ENCODE measurements around the gene FHIT. TPM values are rescaled to one million over a fixed set of nuclear protein-coding genes. Genes with fewer than 3 reads are reported as not detected.
A peak's percentile ranks its signal among the peaks of the same experiment; 100 is the strongest.

Gene FHIT
- total and polyA plus RNA-seq, 2 donors from 2014 or later: 20.2 to 61.2 TPM

DNA sequence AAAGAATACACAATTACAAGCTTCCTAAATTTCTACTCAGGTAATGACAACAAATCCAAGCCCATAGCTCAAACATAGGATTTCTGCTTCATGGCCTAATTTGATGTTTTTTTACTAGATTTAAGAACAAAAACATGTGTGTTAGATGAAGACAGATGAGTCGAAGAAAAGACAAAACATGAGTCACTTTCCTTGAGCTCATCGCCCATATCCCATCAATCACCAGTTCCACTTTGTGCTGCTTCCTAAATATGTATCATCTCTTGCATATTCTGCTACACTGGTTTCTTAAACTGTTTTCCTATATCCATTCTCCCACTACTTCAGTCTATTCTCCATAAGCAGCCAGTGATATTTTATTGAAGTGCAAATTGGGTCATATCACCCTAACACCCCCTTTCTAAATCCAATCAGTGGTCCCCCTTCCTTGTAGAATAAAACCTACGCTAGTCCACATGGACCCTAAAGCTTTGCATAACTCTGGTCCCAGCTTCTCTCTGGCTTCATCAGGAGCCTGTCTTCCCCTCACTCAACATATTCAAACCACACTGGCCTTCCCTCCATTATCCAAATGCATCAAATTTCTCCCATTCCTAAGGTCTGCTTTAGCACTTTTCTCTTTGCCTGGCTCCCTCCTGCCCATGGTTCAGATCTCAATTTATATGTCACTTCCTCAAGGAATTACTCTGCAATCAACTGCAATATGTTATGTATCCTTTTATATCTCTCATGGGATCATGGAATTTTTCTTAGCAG lies 1033.9 kb downstream of the FHIT start:
- Histone ChIP-seq H3K4me1 (ENCODE audit: control insufficient read depth in 2 of 3, insufficient read depth in 2 of 3, low read depth in 1 of 3, low read length in 3 of 3) (no peaks in the 10 kb centered on the region), H3K36me3 (ENCODE audit: control insufficient read depth in 2 of 3, insufficient read depth in 3 of 3, low read length in 3 of 3) (no peaks in the 10 kb centered on the region), H3K9ac (ENCODE audit: low read length in 3 of 3) (no peak overlapping the region), H3K9me3 (ENCODE audit: control insufficient read depth in 2 of 3, insufficient read depth in 1 of 3, low read length in 3 of 3) (no peaks in the 10 kb centered on the region), H3K27me3 (ENCODE audit: control insufficient read depth, insufficient read depth, low read length) (no peaks in the 10 kb centered on the region), H3K27ac (ENCODE audit: low read depth in 2 of 2, low read length in 2 of 2) (no peak overlapping the region), H3K4me3 (ENCODE audit: low read length in 3 of 3) (no peak overlapping the region)
- intact Hi-C loops (cut with DNase I): no loop called here
- FAIRE-seq: no peak
- TF ChIP-seq, protein P1, sequence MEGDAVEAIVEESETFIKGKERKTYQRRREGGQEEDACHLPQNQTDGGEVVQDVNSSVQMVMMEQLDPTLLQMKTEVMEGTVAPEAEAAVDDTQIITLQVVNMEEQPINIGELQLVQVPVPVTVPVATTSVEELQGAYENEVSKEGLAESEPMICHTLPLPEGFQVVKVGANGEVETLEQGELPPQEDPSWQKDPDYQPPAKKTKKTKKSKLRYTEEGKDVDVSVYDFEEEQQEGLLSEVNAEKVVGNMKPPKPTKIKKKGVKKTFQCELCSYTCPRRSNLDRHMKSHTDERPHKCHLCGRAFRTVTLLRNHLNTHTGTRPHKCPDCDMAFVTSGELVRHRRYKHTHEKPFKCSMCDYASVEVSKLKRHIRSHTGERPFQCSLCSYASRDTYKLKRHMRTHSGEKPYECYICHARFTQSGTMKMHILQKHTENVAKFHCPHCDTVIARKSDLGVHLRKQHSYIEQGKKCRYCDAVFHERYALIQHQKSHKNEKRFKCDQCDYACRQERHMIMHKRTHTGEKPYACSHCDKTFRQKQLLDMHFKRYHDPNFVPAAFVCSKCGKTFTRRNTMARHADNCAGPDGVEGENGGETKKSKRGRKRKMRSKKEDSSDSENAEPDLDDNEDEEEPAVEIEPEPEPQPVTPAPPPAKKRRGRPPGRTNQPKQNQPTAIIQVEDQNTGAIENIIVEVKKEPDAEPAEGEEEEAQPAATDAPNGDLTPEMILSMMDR (IDR thresholded peaks at IDR 0.05; ENCODE audit: borderline replicate concordance, extremely low read depth, insufficient read depth): no peak
- DNase-seq: peak in 1 of 5 donors; percentile 7

DNA sequence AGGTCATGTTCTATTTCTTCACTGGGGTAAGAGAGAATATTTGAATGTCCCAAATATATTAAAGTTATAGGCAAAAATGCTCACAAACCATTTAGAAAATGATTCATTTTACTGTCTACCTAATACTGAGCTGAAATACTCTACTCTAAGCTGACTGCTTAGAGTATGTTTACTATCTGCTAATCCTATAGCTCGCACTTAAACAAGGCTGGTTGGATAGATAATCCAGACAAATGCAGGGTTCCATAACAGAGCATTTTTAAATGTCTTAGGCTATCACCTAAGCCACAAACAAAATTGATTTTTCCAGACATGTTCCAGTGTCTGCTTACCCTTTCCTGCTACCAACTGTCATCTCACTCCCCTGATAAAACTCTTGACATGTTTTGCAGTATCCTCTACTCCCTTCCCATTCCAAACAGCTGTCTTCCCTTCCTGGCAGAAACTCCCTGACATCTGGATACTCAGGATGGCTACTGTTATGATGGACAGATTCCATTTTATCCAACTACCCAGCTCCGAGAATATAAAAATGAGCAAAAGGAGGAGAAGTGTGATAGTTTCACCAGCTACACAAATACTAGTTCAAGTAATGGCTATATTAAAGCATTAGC lies 1034.7 kb downstream of the FHIT start:
- no peak overlapping the region for H3K27ac ChIP-seq (ENCODE audit: low read depth in 2 of 2, low read length in 2 of 2)
- H3K9me3 ChIP-seq (ENCODE audit: control insufficient read depth in 2 of 3, insufficient read depth in 1 of 3, low read length in 3 of 3): no peaks in the 10 kb centered on the region
- intact Hi-C loops (cut with DNase I): no loop called here
- TF ChIP-seq, protein P1 (IDR thresholded peaks at IDR 0.05; ENCODE audit: borderline replicate concordance, extremely low read depth, insufficient read depth): no peak
- H3K27me3 ChIP-seq (ENCODE audit: control insufficient read depth, insufficient read depth, low read length): no peaks in the 10 kb centered on the region
- no peak overlapping the region for H3K4me3 ChIP-seq (ENCODE audit: low read length in 3 of 3)
- H3K9ac ChIP-seq (ENCODE audit: low read length in 3 of 3): no peak overlapping the region
- FAIRE-seq (no peak), DNase-seq (no peak)
- H3K36me3 ChIP-seq (ENCODE audit: control insufficient read depth in 2 of 3, insufficient read depth in 3 of 3, low read length in 3 of 3): no peaks in the 10 kb centered on the region
- H3K4me1 ChIP-seq (ENCODE audit: control insufficient read depth in 2 of 3, insufficient read depth in 2 of 3, low read depth in 1 of 3, low read length in 3 of 3): no peaks in the 10 kb centered on the region

DNA sequence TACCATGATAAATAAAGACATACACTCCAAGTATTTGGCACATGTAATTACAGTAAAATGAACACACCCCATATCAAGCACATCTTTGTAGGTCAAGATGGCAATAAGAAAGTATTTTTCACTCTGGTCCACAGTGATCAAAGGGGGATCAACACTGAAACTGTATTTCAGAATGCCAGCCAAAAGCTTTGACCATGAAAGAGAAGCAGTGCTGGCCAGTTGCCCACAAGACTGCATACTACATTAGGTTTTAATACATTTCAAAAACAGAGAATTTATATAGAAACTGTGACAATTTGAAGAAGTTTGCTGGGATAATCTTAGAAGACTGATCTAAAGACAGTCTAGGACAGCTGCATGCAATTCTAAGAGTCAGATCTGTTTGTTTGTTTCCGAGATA lies 1035.3 kb downstream of the FHIT start:
- Histone ChIP-seq H3K4me1 (ENCODE audit: control insufficient read depth in 2 of 3, insufficient read depth in 2 of 3, low read depth in 1 of 3, low read length in 3 of 3) (no peaks in the 10 kb centered on the region), H3K4me3 (ENCODE audit: low read length in 3 of 3) (no peak overlapping the region), H3K27me3 (ENCODE audit: control insufficient read depth, insufficient read depth, low read length) (no peaks in the 10 kb centered on the region), H3K27ac (ENCODE audit: low read depth in 2 of 2, low read length in 2 of 2) (no peak overlapping the region), H3K9me3 (ENCODE audit: control insufficient read depth in 2 of 3, insufficient read depth in 1 of 3, low read length in 3 of 3) (no peaks in the 10 kb centered on the region), H3K36me3 (ENCODE audit: control insufficient read depth in 2 of 3, insufficient read depth in 3 of 3, low read length in 3 of 3) (no peaks in the 10 kb centered on the region), H3K9ac (ENCODE audit: low read length in 3 of 3) (no peak overlapping the region)
- FAIRE-seq (no peak), DNase-seq (peak in 1 of 5 donors; percentile 18)
- TF ChIP-seq, protein P1 (IDR thresholded peaks at IDR 0.05; ENCODE audit: borderline replicate concordance, extremely low read depth, insufficient read depth): no peak
- intact Hi-C loops (cut with DNase I): no loop called here

Measured in kidney (tissue), 14 donors.